Activated naive CD4-positive, alpha-beta T cell treated with anti-CD3 and anti-CD28 coated beads, Interleukin-2, amount 50 U/mL, for 16 hours (primary cell): ENCODE measurements around the gene ZDHHC23.

ENCODE experiments used
- DNase-seq: peaks from one replicate; pipeline ENCODE4 v3.0.0-alpha.2; 2020

Gene ZDHHC23

DNA sequence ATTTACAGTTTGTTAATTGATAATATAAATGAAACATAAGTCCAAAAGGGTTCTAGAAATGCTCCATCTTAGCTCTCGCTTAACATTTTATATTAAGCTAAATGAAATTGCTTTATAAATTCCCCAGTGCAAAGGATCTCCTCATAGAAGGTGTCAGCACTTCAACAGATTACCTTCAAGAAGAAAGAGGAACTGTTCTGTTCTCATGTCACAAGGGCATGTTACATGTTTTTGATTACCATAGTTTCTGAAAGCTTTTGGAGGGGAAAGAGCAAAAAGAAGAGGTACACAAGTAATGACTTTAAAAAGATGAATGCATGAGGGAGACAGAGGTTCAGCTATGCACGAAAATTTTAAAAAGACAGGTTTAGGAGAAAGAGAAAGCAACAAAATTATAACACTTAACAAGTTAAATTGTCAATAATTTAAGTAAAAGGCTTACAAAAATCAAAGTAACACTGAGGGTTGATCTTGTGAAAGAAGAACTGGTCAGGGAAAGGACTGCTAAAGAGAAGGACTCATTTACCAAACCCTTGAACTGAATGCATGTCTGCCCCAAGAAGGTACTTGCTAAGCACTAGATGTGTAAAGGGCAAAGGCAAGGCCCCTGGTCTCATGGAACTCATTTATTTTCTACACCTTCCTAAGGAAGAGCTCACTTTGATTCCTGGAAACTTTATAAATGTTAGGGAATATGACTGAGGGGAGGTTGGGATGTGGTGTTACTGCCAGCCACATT, 63.4 kb downstream of the ZDHHC23 start:
- no peak for DNase-seq
